Fibroblast of lung (primary cell): ENCODE results near the gene RPSA. TPM values are rescaled to one million over a fixed set of nuclear protein-coding genes. Genes with fewer than 3 reads are reported as not detected.

Source experiments
- DNase-seq, 2 donors: peaks; one replicate each; pipeline versions ENCODE4 v3.0.0 to v3.0.0-alpha.2; 2010; ENCODE audit warnings: low read depth in 2 of 2
- H2AFZ ChIP-seq: 2 replicates; pipeline ENCODE4 v1.5.1; 2012; ENCODE audit warnings: low read length, control low read depth, inconsistent platforms
- H3K27ac ChIP-seq: 2 replicates; pipeline ENCODE4 v1.5.1; 2011; ENCODE audit warnings: low read length, control low read depth; ENCODE audit not compliant: insufficient read depth
- H3K27me3 ChIP-seq: 2 replicates; pipeline ENCODE4 v1.5.1; 2011; ENCODE audit warnings: mild to moderate bottlenecking, low read length; ENCODE audit not compliant: control insufficient read depth, insufficient read depth
- H3K36me3 ChIP-seq: 2 replicates; pipeline ENCODE4 v1.5.1; 2011; ENCODE audit warnings: low read length; ENCODE audit not compliant: control insufficient read depth, insufficient read depth
- H3K4me1 ChIP-seq: 2 replicates; pipeline ENCODE4 v1.5.1; 2011; ENCODE audit warnings: low read length; ENCODE audit not compliant: control insufficient read depth, insufficient read depth; ENCODE audit errors: extremely low read depth
- H3K4me2 ChIP-seq: 2 replicates; pipeline ENCODE4 v1.5.1; 2011; ENCODE audit warnings: low read length, control low read depth; ENCODE audit not compliant: insufficient read depth; ENCODE audit errors: extremely low read depth
- H3K4me3 ChIP-seq, 4 experiments: fragments of 200-600 bp in 1 of 4; sonication (generic) in 1 of 4; replicated peaks in 1 of 4; 2 replicates each; pipeline ENCODE4 v1.5.1; 2011 to 2016; ENCODE audit warnings: low read length in 4 of 4, low read depth in 3 of 4, mild to moderate bottlenecking in 3 of 4, control low read depth in 2 of 4, inconsistent platforms in 1 of 4, mixed read lengths in 1 of 4; ENCODE audit not compliant: insufficient read depth in 1 of 4; ENCODE audit errors: control extremely low read depth in 1 of 4
- H3K79me2 ChIP-seq: 2 replicates; pipeline ENCODE4 v1.5.1; 2012; ENCODE audit warnings: mild to moderate bottlenecking, low read length, inconsistent platforms; ENCODE audit not compliant: control insufficient read depth, insufficient read depth
- H3K9ac ChIP-seq: 2 replicates; pipeline ENCODE4 v1.5.1; 2011; ENCODE audit warnings: mild to moderate bottlenecking, low read length, control low read depth; ENCODE audit not compliant: insufficient read depth
- H3K9me3 ChIP-seq: 2 replicates; pipeline ENCODE4 v1.5.1; 2012; ENCODE audit warnings: low read depth, low read length; ENCODE audit not compliant: control insufficient read depth, insufficient read depth
- H4K20me1 ChIP-seq: 2 replicates; pipeline ENCODE4 v1.5.1; 2011; ENCODE audit warnings: low read length; ENCODE audit not compliant: control insufficient read depth, insufficient read depth; ENCODE audit errors: extremely low read depth
- CTCF ChIP-seq, 2 donors: IDR thresholded peaks in 1 of 2; conservative IDR thresholded peaks in 1 of 2; 1 replicate in 1 of 2; 2 replicates in 1 of 2; pipeline ENCODE4 v1.5.1; 2011 to 2012; ENCODE audit warnings: low read length in 2 of 2, control low read depth in 1 of 2, inconsistent platforms in 1 of 2, low read depth in 1 of 2, mild to moderate bottlenecking in 1 of 2
- EZH2 ChIP-seq: IDR thresholded peaks from 2 replicates; pipeline ENCODE4 v1.5.1; 2012; ENCODE audit warnings: low read length, control low read depth, mild to moderate bottlenecking; ENCODE audit errors: missing control alignments
- polyA plus RNA-seq, 2 donors: library from polyadenylated mRNA; depleted of rRNA in 1 of 2; stranded (reverse) in 1 of 2; unstranded in 1 of 2; fragments of >200 nt; gene quantifications; 2 replicates each; pipeline ENCODE4 v1.2.1, GENCODE V29; 2011 to 2012; ENCODE audit warnings: missing spikeins in 1 of 2
- total RNA-seq: library from RNA; depleted of rRNA; stranded (reverse); fragments of >200 nt; gene quantifications from 2 replicates; pipeline ENCODE4 v1.2.1, GENCODE V29; 2014

The RPSA gene
- total and polyA plus RNA-seq, 2 donors (not counting 1 experiment from before 2014, with no cell fraction given): 1,607 to 2,369 TPM

DNA sequence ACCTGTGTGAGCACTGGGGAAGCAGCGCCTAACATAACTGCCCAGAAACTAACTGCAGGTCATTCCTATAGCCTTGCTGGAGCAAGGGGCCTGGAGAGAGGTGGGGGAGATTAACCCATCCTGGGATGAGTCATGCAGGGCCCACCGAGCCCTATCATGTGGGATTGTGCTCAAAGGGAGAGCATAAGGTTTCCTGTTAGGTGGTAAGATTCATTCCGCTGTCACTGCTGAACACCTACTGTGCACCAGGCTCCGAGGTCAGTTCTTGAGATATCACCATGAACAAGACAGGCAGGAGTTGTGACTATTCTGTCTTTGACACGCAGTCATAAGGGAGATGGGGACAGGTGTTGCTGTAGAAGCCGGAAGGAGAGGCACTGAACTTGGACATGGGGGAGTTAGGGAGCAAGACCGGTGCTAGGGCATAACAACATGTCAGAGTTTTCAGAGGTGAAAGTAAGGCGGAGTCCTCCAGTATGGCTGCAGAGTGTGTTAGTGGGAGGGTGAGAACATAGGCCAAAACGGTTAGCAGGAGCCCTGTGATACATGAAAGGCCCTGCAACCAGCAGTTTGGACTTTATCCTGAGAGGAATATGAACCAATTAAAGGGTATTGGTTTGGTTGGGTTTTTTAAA lies 20.9 kb upstream of the RPSA start:
- H3K79me2 ChIP-seq: peaks cover 46% of the 10 kb centered on the region
- H3K36me3 ChIP-seq: peaks cover 4% of the 10 kb centered on the region
- DNase-seq: no peak
- peaks cover 3% of the 10 kb centered on the region for H3K4me1 ChIP-seq
- no peak overlapping the region for H3K4me3 ChIP-seq
- TF ChIP-seq EZH2 (no peak), CTCF (conservative IDR thresholded peaks at IDR 0.05 in 1 of 2, IDR thresholded peaks at IDR 0.05 in 1 of 2; ENCODE audit: low read depth in 1 of 2, low read length in 2 of 2) (no peak)
- peak overlapping the region; percentile 63 for H3K4me2 ChIP-seq
- H3K27me3 ChIP-seq: no peaks in the 10 kb centered on the region
- H2AFZ ChIP-seq: no peak overlapping the region
- no peaks in the 10 kb centered on the region for H4K20me1 ChIP-seq
- no peak overlapping the region for H3K27ac ChIP-seq
- no peak overlapping the region for H3K9ac ChIP-seq
- H3K9me3 ChIP-seq: no peaks in the 10 kb centered on the region

GRCh38 chr3:39386318-39386717 lies 20.2 kb upstream of the RPSA start:
- Histone ChIP-seq H3K4me2 (no peak overlapping the region), H4K20me1 (no peaks in the 10 kb centered on the region), H3K27ac (no peak overlapping the region), H3K79me2 (peaks cover 46% of the 10 kb centered on the region), H3K36me3 (peaks cover 4% of the 10 kb centered on the region), H2AFZ (no peak overlapping the region), H3K9ac (no peak overlapping the region), H3K9me3 (no peaks in the 10 kb centered on the region), H3K4me1 (peaks cover 3% of the 10 kb centered on the region), H3K27me3 (no peaks in the 10 kb centered on the region), H3K4me3 (no peak overlapping the region)
- DNase-seq: no peak
- TF ChIP-seq EZH2 (no peak), CTCF (conservative IDR thresholded peaks at IDR 0.05 in 1 of 2, IDR thresholded peaks at IDR 0.05 in 1 of 2; ENCODE audit: low read depth in 1 of 2, low read length in 2 of 2) (no peak)

DNA sequence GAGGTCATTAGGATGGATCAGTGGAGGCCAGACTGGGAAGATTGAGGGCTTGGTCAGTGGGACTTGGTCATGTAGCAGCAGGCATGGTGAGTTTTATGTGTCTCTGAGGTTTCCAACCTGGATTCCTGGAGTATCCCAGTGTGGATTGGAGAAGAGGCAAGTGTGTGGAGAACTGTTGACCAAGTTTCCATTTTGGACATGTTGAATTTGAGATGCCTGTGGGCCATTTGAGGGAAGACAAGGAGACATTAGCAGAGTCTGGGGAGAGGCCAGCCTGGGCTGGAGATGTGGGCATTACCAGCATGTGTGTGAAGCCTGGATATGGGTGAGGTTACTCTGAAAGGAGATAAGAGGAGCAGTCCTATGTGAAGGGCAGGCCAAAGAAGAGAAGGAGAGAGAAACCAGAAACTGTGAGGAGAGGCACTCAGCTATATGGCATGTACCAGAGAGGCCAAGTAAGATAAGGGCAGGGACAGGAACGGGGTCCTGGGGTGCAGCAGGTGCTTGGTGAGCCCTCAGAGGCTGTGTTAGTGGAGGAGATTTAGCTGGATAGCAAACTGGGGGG lies 19.0 kb upstream of the RPSA start:
- Histone ChIP-seq H2AFZ (no peak overlapping the region), H3K27ac (no peak overlapping the region), H4K20me1 (no peaks in the 10 kb centered on the region), H3K9me3 (no peaks in the 10 kb centered on the region), H3K27me3 (no peaks in the 10 kb centered on the region), H3K4me1 (peaks cover 1% of the 10 kb centered on the region), H3K4me2 (no peak overlapping the region), H3K4me3 (no peak overlapping the region), H3K9ac (no peak overlapping the region), H3K79me2 (peaks cover 46% of the 10 kb centered on the region), H3K36me3 (peaks cover 8% of the 10 kb centered on the region)
- TF ChIP-seq EZH2 (no peak), CTCF (conservative IDR thresholded peaks at IDR 0.05 in 1 of 2, IDR thresholded peaks at IDR 0.05 in 1 of 2; ENCODE audit: low read depth in 1 of 2, low read length in 2 of 2) (no peak)
- DNase-seq: no peak
